ENCODE data around the gene SMARCC2. TPM values are rescaled to one million over a fixed set of nuclear protein-coding genes. Genes with fewer than 3 reads are reported as not detected.

SMARCC2 gene
- total and polyA plus RNA-seq, 9 of the 15 experiments (the other 6 are each of a cell fraction or from before 2014, with no cell fraction given) = 11.9 to 86.0 (median 36.6) TPM

- peak overlapping the region; percentile 96 for H2AFZ ChIP-seq (ENCODE audit: low read depth, low read length)
- CTCF ChIA-PET (ENCODE audit: low intra/inter-chr PET ratio) = interaction anchor here (0.6 kb wide), 1 partner anchor 38 kb away, joined by 3 read pairs; no protein-coding TSS in a partner anchor
- H3K9me1 ChIP-seq (ENCODE audit: control insufficient read depth, insufficient read depth, low read length) = no peaks in the 10 kb centered on the region
- H3K4me2 ChIP-seq (ENCODE audit: insufficient read depth, low read length) = peak overlapping the region; percentile 96
- H3K9me3 ChIP-seq (replicated peaks; ENCODE audit: control insufficient read depth, insufficient read depth, low read depth, low read length) = no peaks in the 10 kb centered on the region
- H3K4me1 ChIP-seq (replicated peaks in 1 of 2; ENCODE audit: control insufficient read depth in 2 of 2, insufficient read depth in 2 of 2, low read length in 2 of 2) = peaks cover 20 to 31% of the 10 kb centered on the region in 2 experiments; a peak in 4 of 5 replicates
- H3K79me2 ChIP-seq (ENCODE audit: control insufficient read depth, insufficient read depth, low read length) = peaks cover 47% of the 10 kb centered on the region
- intact Hi-C loops (cut with micrococcal nuclease) (loop anchor here (10.0 kb wide), 1 partner anchor 176 kb away; the partner anchor contains the start of gene RPS26), in situ Hi-C loops (cut with MboI) (no loop called here)
- POLR2A ChIA-PET = interaction anchor here (0.6 to 3.4 kb wide), 10 partner anchors 14 to 327 kb away, joined by 3 to 68 read pairs (median 6); partner anchors contain the start of genes RPL41, SMARCC2 and ZC3H10
- H4K20me1 ChIP-seq (replicated peaks; ENCODE audit: control insufficient read depth, insufficient read depth, low read length) = no peaks in the 10 kb centered on the region
- DNase-seq (ENCODE audit: extremely low read depth in 1 of 4, low spot score in 3 of 4) = peak in 1 of 4 experiments; percentile 30
- FAIRE-seq = no peak
- BruUV-seq (replicated peaks) = no TSS peak
- H3K4me3 ChIP-seq = peak overlapping the region; percentile 90
- H3K9ac ChIP-seq (ENCODE audit: insufficient read depth in 1 of 2, low read depth in 2 of 2, low read length in 2 of 2) = peak overlapping the region; percentile 85 to 97
- WGBS (ENCODE audit: insufficient coverage, low coverage, missing lambda C conversion rate) = 17% methylated on average over 10 of the region's 10 CpGs
- no peak for ATAC-seq
- peaks cover 10% of the 10 kb centered on the region; the same call in 2 of the 3 replicates for H3K36me3 ChIP-seq (ENCODE audit: control insufficient read depth, insufficient read depth, low read length)
- H3K27ac ChIP-seq (ENCODE audit: extremely low read depth, low read depth, low read length) = peak overlapping the region; percentile 93
- no peaks in the 10 kb centered on the region for H3K27me3 ChIP-seq (ENCODE audit: control insufficient read depth in 2 of 2, insufficient read depth in 2 of 2, low read length in 2 of 2)
- TF ChIP-seq HOXB6 (CRISPR knock-in tag; IDR thresholded peaks at IDR 0.05; ENCODE audit: borderline replicate concordance) (no peak), ATF7 (IDR thresholded peaks at IDR 0.05) (no peak), ZNF165 (CRISPR knock-in tag; IDR thresholded peaks at IDR 0.05; ENCODE audit: borderline replicate concordance) (no peak), SRSF3 (IDR thresholded peaks at IDR 0.05; ENCODE audit: insufficient read depth, low read length) (no peak), C11orf30 (IDR thresholded peaks at IDR 0.05; ENCODE audit: low read depth) (no peak), SMC3 (conservative IDR thresholded peaks at IDR 0.05; ENCODE audit: insufficient read depth, low read depth, low read length) (no peak), ZNF263 (CRISPR knock-in tag; IDR thresholded peaks at IDR 0.05; ENCODE audit: borderline replicate concordance) (peak; percentile 53; the same call in 1 of the 2 replicates), CTBP1 (IDR thresholded peaks at IDR 0.05; ENCODE audit: borderline replicate concordance) (no peak), HMBOX1 (IDR thresholded peaks at IDR 0.05) (peak; percentile 43; the same call in 1 of the 2 replicates), SAP30 (IDR thresholded peaks at IDR 0.05; ENCODE audit: borderline replicate concordance, insufficient read depth, low read depth, low read length, poor library complexity, severe bottlenecking) (peak; percentile 50), ZNF41 (CRISPR knock-in tag; conservative IDR thresholded peaks at IDR 0.05) (no peak), CAMTA2 (CRISPR knock-in tag; conservative IDR thresholded peaks at IDR 0.05) (no peak), TOE1 (IDR thresholded peaks at IDR 0.05; ENCODE audit: borderline replicate concordance) (no peak), TOE1 (CRISPR knock-in tag; IDR thresholded peaks at IDR 0.05; ENCODE audit: borderline replicate concordance, low read depth) (0 out of 2 replicates have a peak, but pooled peaks have one; percentile 86), CEBPG (CRISPR knock-in tag; IDR thresholded peaks at IDR 0.05) (peak; percentile 89), CEBPG (tag; conservative IDR thresholded peaks at IDR 0.05 in 1 of 2, IDR thresholded peaks at IDR 0.05 in 1 of 2) (peak; percentile 87), CEBPB (tag; IDR thresholded peaks at IDR 0.05) (peak; percentile 87)
- TF ChIP-seq, protein P1, sequence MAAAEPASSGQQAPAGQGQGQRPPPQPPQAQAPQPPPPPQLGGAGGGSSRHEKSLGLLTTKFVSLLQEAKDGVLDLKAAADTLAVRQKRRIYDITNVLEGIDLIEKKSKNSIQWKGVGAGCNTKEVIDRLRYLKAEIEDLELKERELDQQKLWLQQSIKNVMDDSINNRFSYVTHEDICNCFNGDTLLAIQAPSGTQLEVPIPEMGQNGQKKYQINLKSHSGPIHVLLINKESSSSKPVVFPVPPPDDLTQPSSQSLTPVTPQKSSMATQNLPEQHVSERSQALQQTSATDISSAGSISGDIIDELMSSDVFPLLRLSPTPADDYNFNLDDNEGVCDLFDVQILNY (CRISPR knock-in tag; IDR thresholded peaks at IDR 0.05) = 0 out of 2 replicates have a peak, but pooled peaks have one; percentile 51
- TF ChIP-seq, protein P2, sequence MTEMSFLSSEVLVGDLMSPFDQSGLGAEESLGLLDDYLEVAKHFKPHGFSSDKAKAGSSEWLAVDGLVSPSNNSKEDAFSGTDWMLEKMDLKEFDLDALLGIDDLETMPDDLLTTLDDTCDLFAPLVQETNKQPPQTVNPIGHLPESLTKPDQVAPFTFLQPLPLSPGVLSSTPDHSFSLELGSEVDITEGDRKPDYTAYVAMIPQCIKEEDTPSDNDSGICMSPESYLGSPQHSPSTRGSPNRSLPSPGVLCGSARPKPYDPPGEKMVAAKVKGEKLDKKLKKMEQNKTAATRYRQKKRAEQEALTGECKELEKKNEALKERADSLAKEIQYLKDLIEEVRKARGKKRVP (CRISPR knock-in tag; IDR thresholded peaks at IDR 0.05) = peak; percentile 68; the same call in 1 of the 2 replicates
These were observed 31.4 kb upstream of the SMARCC2 start for GRCh38 chr12:56220611-56221231.

Data from K562 (cell line).